H1 (cell line): ENCODE measurements around the gene ADAMTS17. TPM values are rescaled to one million over a fixed set of nuclear protein-coding genes. Genes with fewer than 3 reads are reported as not detected.

ENCODE experiments used
- CTCF ChIA-PET: fragments of 300-600 bp; sonication (Branson Sonifier 250); formaldehyde crosslinking; loops from one replicate; lab custom pipeline; 2021; ENCODE audit not compliant: partially characterized antibody; lab: Charles Lee
- POLR2A ChIA-PET: fragments of 300-600 bp; sonication (Branson Sonifier 250); formaldehyde crosslinking; loops from one replicate; lab custom pipeline; 2021; ENCODE audit warnings: inconsistent platforms; ENCODE audit not compliant: partially characterized antibody; lab: Charles Lee
- DNase-seq, 2 experiments: peaks; one replicate each; pipeline versions ENCODE4 v3.0.0 to v3.0.0-alpha.2; 2010 to 2022; ENCODE audit warnings: low spot score in 2 of 2, low read depth in 1 of 2, mixed read lengths in 1 of 2
- FAIRE-seq: peaks from 2 replicates; lab custom pipeline; 2011; peaks lifted over from hg19 to GRCh38; lab: Jason Lieb, UNC
- H2AFZ ChIP-seq: 2 replicates; pipeline ENCODE4 v1.8.1; 2012; ENCODE audit warnings: low read length, inconsistent platforms
- H2AK5ac ChIP-seq: 2 replicates; pipeline ENCODE4 v1.6.1; 2013; ENCODE audit warnings: low read depth, low read length
- H2BK120ac ChIP-seq: replicated peaks from 2 replicates; pipeline ENCODE3; 2013; ENCODE audit warnings: low read depth, low read length, inconsistent platforms
- H2BK12ac ChIP-seq: 2 replicates; pipeline ENCODE4 v1.6.1; 2013; ENCODE audit warnings: low read depth, low read length
- H2BK15ac ChIP-seq: 2 replicates; pipeline ENCODE4 v1.6.1; 2013; ENCODE audit warnings: low read length
- H2BK20ac ChIP-seq: 2 replicates; pipeline ENCODE4 v1.6.1; 2013; ENCODE audit warnings: low read length
- H2BK5ac ChIP-seq: 2 replicates; pipeline ENCODE4 v1.6.1; 2013; ENCODE audit warnings: low read depth, low read length
- H3K14ac ChIP-seq: 2 replicates; pipeline ENCODE4 v1.6.1; 2013; ENCODE audit warnings: inconsistent platforms; ENCODE audit not compliant: insufficient read length
- H3K18ac ChIP-seq: 2 replicates; pipeline ENCODE4 v1.6.1; 2013; ENCODE audit warnings: low read length; ENCODE audit errors: extremely low read depth
- H3K23ac ChIP-seq: 2 replicates; pipeline ENCODE4 v1.6.1; 2013; ENCODE audit warnings: inconsistent platforms; ENCODE audit not compliant: insufficient read length
- H3K23me2 ChIP-seq: 2 replicates; pipeline ENCODE4 v1.6.1; 2013; ENCODE audit warnings: low read depth, low read length
- H3K27ac ChIP-seq: 2 replicates; pipeline ENCODE4 v1.6.1; 2011; ENCODE audit warnings: low read depth, low read length, inconsistent platforms
- H3K27me3 ChIP-seq, 4 experiments: replicated peaks in 1 of 4; 1 replicate in 1 of 4; 2 replicates in 3 of 4; pipeline versions ENCODE4 v1.6.1 to v1.8.1; 2011 to 2013; ENCODE audit warnings: low read length in 3 of 4, mild to moderate bottlenecking in 3 of 4, inconsistent platforms in 2 of 4, mixed read lengths in 2 of 4, moderate library complexity in 1 of 4; ENCODE audit not compliant: control insufficient read depth in 3 of 4, insufficient read depth in 3 of 4; ENCODE audit errors: extremely low read depth in 1 of 4
- H3K36me3 ChIP-seq, 4 experiments: 2 replicates each; pipeline versions ENCODE4 v1.6.1 to v1.8.1; 2011 to 2013; ENCODE audit warnings: mild to moderate bottlenecking in 4 of 4, low read length in 3 of 4, moderate library complexity in 2 of 4, control low read depth in 1 of 4, inconsistent platforms in 1 of 4; ENCODE audit not compliant: insufficient read depth in 4 of 4, control insufficient read depth in 2 of 4
- H3K4ac ChIP-seq: replicated peaks from 2 replicates; pipeline ENCODE3; 2013; ENCODE audit warnings: low read length, low read depth, mixed read lengths, inconsistent platforms; ENCODE audit not compliant: insufficient read length
- H3K4me1 ChIP-seq, 4 experiments: replicated peaks in 1 of 4; 1 replicate in 1 of 4; 2 replicates in 3 of 4; pipeline versions ENCODE4 v1.6.1 to v1.8.1; 2011 to 2013; ENCODE audit warnings: low read length in 3 of 4, inconsistent platforms in 2 of 4, mixed read lengths in 1 of 4; ENCODE audit not compliant: insufficient read depth in 4 of 4, control insufficient read depth in 3 of 4
- H3K4me2 ChIP-seq, 2 experiments: 2 replicates each; pipeline versions ENCODE4 v1.6.1 to v1.8.1; 2011 to 2013; ENCODE audit warnings: low read depth in 2 of 2, low read length in 2 of 2, control low read depth in 1 of 2, inconsistent platforms in 1 of 2, mild to moderate bottlenecking in 1 of 2; ENCODE audit not compliant: insufficient read depth in 1 of 2
- H3K4me3 ChIP-seq, 4 experiments: fragments of 200-600, 300-600 bp in 1 of 4; sonication (generic), shearing (Covaris generic), sonication (Bioruptor Twin) in 1 of 4; 2 replicates each; pipeline versions ENCODE4 v1.5.1 to v1.8.1; 2011 to 2016; ENCODE audit warnings: low read length in 4 of 4, low read depth in 3 of 4, control low read depth in 2 of 4, inconsistent platforms in 2 of 4, mild to moderate bottlenecking in 2 of 4, mixed read lengths in 1 of 4, moderate library complexity in 1 of 4; ENCODE audit not compliant: insufficient read depth in 2 of 4; ENCODE audit errors: extremely low read depth in 1 of 4
- H3K56ac ChIP-seq: replicated peaks from 2 replicates; pipeline ENCODE3; 2013; ENCODE audit warnings: low read depth, mild to moderate bottlenecking, mixed read lengths, low read length, inconsistent platforms; ENCODE audit not compliant: insufficient read length
- H3K79me1 ChIP-seq: 2 replicates; pipeline ENCODE4 v1.6.1; 2013; ENCODE audit warnings: low read depth, low read length, control low read depth
- H3K79me2 ChIP-seq, 2 experiments: 2 replicates each; pipeline versions ENCODE4 v1.6.1 to v1.8.1; 2012 to 2013; ENCODE audit warnings: low read length in 2 of 2, mild to moderate bottlenecking in 2 of 2, inconsistent platforms in 1 of 2; ENCODE audit not compliant: insufficient read depth in 2 of 2, control insufficient read depth in 1 of 2
- H3K9ac ChIP-seq, 4 experiments: replicated peaks in 1 of 4; 1 replicate in 1 of 4; 2 replicates in 3 of 4; pipeline versions ENCODE4 v1.6.1 to v1.8.1; 2011 to 2013; ENCODE audit warnings: low read depth in 3 of 4, low read length in 3 of 4, control low read depth in 2 of 4, mild to moderate bottlenecking in 2 of 4, moderate library complexity in 2 of 4, inconsistent platforms in 1 of 4; ENCODE audit errors: extremely low read depth in 1 of 4
- H3K9me3 ChIP-seq, 2 experiments: 2 replicates each; pipeline versions ENCODE4 v1.6.1 to v1.8.1; 2012 to 2013; ENCODE audit warnings: mild to moderate bottlenecking in 2 of 2, moderate library complexity in 2 of 2, control low read depth in 1 of 2, inconsistent platforms in 1 of 2, low read depth in 1 of 2, low read length in 1 of 2, mixed read lengths in 1 of 2; ENCODE audit not compliant: insufficient read depth in 2 of 2
- H4K20me1 ChIP-seq, 2 experiments: replicated peaks in 1 of 2; 2 replicates each; pipeline versions ENCODE3 to v1.8.1; 2011 to 2013; ENCODE audit warnings: inconsistent platforms in 2 of 2, low read length in 2 of 2, mild to moderate bottlenecking in 1 of 2; ENCODE audit not compliant: insufficient read depth in 2 of 2, control insufficient read depth in 1 of 2
- H4K5ac ChIP-seq: 2 replicates; pipeline ENCODE4 v1.6.1; 2013; ENCODE audit warnings: low read length, low read depth, mixed read lengths, inconsistent platforms; ENCODE audit not compliant: insufficient read length
- H4K8ac ChIP-seq: 2 replicates; pipeline ENCODE4 v1.8.0; 2013; ENCODE audit warnings: mild to moderate bottlenecking, moderate library complexity, low read length, inconsistent platforms; ENCODE audit not compliant: insufficient read depth; ENCODE audit errors: extremely low read depth
- H4K91ac ChIP-seq: replicated peaks from 2 replicates; pipeline ENCODE3; 2013; ENCODE audit warnings: low read length, mixed read lengths, inconsistent platforms; ENCODE audit not compliant: insufficient read length
- ASH2L ChIP-seq: fragments of 200-600, 300-600 bp; sonication (generic); IDR thresholded peaks from one replicate; pipeline ENCODE4 v1.7.1; 2017; ENCODE audit warnings: low read length
- SP4 ChIP-seq: IDR thresholded peaks from 2 replicates; pipeline ENCODE4 v1.6.1; 2012; ENCODE audit warnings: low read length, inconsistent platforms
- WGBS, 2 experiments: shearing (Covaris generic) in 1 of 2; methylation state at CpG; one replicate each; pipeline versions ENCODE4 v1.1.6 to v1.1.7; 2013 to 2015; ENCODE audit warnings: low lambda C conversion rate in 2 of 2, mixed read lengths in 2 of 2, inconsistent platforms in 1 of 2, low coverage in 1 of 2, missing lambda C conversion rate in 1 of 2; ENCODE audit not compliant: insufficient replicate concordance in 2 of 2, insufficient coverage in 1 of 2, insufficient read length in 1 of 2; ENCODE audit errors: extremely low coverage in 1 of 2, missing lambda C conversion rate in 1 of 2; 5-methylcytosine and 5-hydroxymethylcytosine counted together
- polyA plus RNA-seq, 7 experiments: library from polyadenylated mRNA; depleted of rRNA in 3 of 7; stranded (reverse) in 5 of 7; unstranded in 2 of 7; fragments of >200 nt in 5 of 7; fragments of 200-250 nt in 2 of 7; gene quantifications; 1 replicate in 5 of 7; 2 replicates in 1 of 7; 4 replicates in 1 of 7; pipeline versions ENCODE4 v1.2.1 to v1.2.3, GENCODE V29; 2011 to 2013; ENCODE audit warnings: missing spikeins in 2 of 7, mixed read lengths in 2 of 7
- total RNA-seq: library from RNA; stranded (reverse); fragmentation: NEBNext Ultra II Directional; extraction: Animal tissue kit (Norgen Biotek cat#: 25700); gene quantifications from 2 replicates; pipeline ENCODE4 v1.2.1, GENCODE V29; 2021
- TF ChIP-seq, protein P1 (sequence below): IDR thresholded peaks from 2 replicates; pipeline ENCODE4 v1.6.1; 2011; ENCODE audit warnings: low read length, improper control_type of control experiment

Gene ADAMTS17
- total and polyA plus RNA-seq, 2 of the 8 experiments (the other 6 are each of a cell fraction or from before 2014, with no cell fraction given): 0.51 to 1.7 TPM

DNA sequence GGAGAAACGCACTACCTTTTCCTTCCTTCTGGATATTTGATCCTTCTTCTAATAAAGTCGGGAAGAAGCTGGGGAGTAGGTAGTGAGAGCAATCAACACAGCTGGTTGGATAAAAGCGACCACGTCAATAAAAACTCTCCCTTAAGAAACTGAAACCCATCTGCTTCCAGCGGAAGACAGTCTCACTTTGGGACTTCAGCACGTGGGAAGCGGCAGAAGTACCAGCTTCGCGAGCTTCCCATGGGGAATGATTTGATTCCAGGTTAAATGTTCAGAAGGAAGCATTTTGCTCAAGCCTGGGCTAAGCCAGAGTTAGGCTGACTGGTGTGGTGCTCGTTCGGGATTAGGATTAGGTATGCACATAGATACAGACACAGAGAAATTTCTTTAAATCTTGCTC is 346.2 kb downstream of the ADAMTS17 start:
- Histone ChIP-seq H3K9ac (no peak overlapping the region), H2BK15ac (no peak overlapping the region), H3K4me3 (no peak overlapping the region), H4K8ac (no peak overlapping the region), H4K20me1 (no peaks in the 10 kb centered on the region), H3K79me2 (no peaks in the 10 kb centered on the region), H4K91ac (peak overlapping the region; percentile 17), H3K36me3 (no peaks in the 10 kb centered on the region), H3K4ac (no peak overlapping the region), H2BK20ac (no peak overlapping the region), H3K79me1 (no peaks in the 10 kb centered on the region), H3K27me3 (no peaks in the 10 kb centered on the region; a peak in 1 of 7 replicates), H2BK12ac (peak overlapping the region; percentile 86; the same call in 1 of the 2 replicates), H2AK5ac (no peak overlapping the region), H3K56ac (peak overlapping the region; percentile 54), H3K4me1 (peaks cover 4 to 17% (median 11%) of the 10 kb centered on the region in 4 experiments), H2AFZ (peak overlapping the region; percentile 52), H3K18ac (peak overlapping the region; percentile 75; the same call in 1 of the 2 replicates), H3K23ac (no peak overlapping the region), H2BK5ac (no peak overlapping the region), H3K27ac (no peak overlapping the region), H2BK120ac (peak overlapping the region; percentile 91), H4K5ac (peak overlapping the region; percentile 45), H3K9me3 (no peaks in the 10 kb centered on the region), H3K23me2 (no peaks in the 10 kb centered on the region), H3K4me2 (peak overlapping the region; percentile 14 to 34; a peak in 2 of 4 replicates), H3K14ac (no peak overlapping the region)
- 67% methylated on average over 11 of the region's 11 CpGs; no CpG with 5 or more reads in 1 of the 2 experiments for WGBS, 2 experiments
- FAIRE-seq (no peak), DNase-seq (no peak)
- CTCF ChIA-PET: interaction anchor here (0.6 to 3.4 kb wide), 7 partner anchors 14 to 344 kb away, joined by 3 to 23 read pairs (median 3); no protein-coding TSS in a partner anchor
- POLR2A ChIA-PET: interaction anchor here (1.5 to 1.8 kb wide), 2 partner anchors 13 to 24 kb away, joined by 5 to 18 read pairs; no protein-coding TSS in a partner anchor
- no peak for TF ChIP-seq SP4
- TF ChIP-seq ASH2L: no peak
- TF ChIP-seq, protein P1, sequence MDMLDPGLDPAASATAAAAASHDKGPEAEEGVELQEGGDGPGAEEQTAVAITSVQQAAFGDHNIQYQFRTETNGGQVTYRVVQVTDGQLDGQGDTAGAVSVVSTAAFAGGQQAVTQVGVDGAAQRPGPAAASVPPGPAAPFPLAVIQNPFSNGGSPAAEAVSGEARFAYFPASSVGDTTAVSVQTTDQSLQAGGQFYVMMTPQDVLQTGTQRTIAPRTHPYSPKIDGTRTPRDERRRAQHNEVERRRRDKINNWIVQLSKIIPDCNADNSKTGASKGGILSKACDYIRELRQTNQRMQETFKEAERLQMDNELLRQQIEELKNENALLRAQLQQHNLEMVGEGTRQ: no peak
